ENCODE measurements around the gene OXLD1. TPM values are rescaled to one million over a fixed set of nuclear protein-coding genes. Genes with fewer than 3 reads are reported as not detected.
A peak's percentile ranks its signal among the peaks of the same experiment; 100 is the strongest.

OXLD1 gene
- total and polyA plus RNA-seq, 10 of the 15 experiments (the other 5 are each of a cell fraction or from before 2014, with no cell fraction given): 4.6 to 89.5 (median 39.8) TPM

DNA sequence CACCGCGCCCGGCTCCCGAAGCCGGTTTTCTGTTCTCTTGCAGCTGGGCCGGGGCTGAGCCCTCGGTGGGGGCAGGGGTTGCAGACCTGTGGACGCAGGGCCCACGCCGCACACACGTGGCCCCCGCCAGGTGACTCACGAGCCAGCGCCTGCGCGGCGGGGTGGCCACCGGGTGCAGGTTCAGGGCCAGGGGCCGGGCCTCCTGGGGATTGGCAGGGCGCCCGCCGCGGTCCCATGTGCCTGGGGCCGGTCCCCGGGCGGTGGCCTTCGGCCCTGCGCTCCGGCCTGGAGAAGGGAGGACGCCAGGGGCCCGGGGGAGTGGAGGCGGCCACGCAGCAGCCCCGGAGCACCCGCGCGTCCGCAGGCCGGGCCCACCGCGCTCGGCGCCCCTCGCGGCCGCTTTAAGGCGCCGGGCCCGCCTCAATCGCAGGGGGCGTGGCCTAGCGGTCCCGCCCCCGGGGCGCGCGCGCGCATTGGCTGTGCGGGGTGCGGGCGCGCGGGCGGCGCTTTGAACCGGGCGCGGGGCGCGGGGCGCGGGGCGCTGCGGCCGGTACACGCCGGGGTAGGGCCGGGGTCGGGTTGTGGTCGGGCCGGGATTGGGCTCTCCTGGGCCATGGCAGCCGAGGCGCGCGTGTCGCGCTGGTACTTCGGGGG is 45.5 kb upstream of the OXLD1 start, which contains the start of gene SLC25A10 (continued):
- TF ChIP-seq, protein P1, sequence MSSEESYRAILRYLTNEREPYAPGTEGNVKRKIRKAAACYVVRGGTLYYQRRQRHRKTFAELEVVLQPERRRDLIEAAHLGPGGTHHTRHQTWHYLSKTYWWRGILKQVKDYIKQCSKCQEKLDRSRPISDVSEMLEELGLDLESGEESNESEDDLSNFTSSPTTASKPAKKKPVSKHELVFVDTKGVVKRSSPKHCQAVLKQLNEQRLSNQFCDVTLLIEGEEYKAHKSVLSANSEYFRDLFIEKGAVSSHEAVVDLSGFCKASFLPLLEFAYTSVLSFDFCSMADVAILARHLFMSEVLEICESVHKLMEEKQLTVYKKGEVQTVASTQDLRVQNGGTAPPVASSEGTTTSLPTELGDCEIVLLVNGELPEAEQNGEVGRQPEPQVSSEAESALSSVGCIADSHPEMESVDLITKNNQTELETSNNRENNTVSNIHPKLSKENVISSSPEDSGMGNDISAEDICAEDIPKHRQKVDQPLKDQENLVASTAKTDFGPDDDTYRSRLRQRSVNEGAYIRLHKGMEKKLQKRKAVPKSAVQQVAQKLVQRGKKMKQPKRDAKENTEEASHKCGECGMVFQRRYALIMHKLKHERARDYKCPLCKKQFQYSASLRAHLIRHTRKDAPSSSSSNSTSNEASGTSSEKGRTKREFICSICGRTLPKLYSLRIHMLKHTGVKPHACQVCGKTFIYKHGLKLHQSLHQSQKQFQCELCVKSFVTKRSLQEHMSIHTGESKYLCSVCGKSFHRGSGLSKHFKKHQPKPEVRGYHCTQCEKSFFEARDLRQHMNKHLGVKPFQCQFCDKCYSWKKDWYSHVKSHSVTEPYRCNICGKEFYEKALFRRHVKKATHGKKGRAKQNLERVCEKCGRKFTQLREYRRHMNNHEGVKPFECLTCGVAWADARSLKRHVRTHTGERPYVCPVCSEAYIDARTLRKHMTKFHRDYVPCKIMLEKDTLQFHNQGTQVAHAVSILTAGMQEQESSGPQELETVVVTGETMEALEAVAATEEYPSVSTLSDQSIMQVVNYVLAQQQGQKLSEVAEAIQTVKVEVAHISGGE (CRISPR knock-in tag; IDR thresholded peaks at IDR 0.05): no peak
- TF ChIP-seq BACH1 (IDR thresholded peaks at IDR 0.05; ENCODE audit: borderline replicate concordance): peak; percentile 80
- TF ChIP-seq, protein P2, sequence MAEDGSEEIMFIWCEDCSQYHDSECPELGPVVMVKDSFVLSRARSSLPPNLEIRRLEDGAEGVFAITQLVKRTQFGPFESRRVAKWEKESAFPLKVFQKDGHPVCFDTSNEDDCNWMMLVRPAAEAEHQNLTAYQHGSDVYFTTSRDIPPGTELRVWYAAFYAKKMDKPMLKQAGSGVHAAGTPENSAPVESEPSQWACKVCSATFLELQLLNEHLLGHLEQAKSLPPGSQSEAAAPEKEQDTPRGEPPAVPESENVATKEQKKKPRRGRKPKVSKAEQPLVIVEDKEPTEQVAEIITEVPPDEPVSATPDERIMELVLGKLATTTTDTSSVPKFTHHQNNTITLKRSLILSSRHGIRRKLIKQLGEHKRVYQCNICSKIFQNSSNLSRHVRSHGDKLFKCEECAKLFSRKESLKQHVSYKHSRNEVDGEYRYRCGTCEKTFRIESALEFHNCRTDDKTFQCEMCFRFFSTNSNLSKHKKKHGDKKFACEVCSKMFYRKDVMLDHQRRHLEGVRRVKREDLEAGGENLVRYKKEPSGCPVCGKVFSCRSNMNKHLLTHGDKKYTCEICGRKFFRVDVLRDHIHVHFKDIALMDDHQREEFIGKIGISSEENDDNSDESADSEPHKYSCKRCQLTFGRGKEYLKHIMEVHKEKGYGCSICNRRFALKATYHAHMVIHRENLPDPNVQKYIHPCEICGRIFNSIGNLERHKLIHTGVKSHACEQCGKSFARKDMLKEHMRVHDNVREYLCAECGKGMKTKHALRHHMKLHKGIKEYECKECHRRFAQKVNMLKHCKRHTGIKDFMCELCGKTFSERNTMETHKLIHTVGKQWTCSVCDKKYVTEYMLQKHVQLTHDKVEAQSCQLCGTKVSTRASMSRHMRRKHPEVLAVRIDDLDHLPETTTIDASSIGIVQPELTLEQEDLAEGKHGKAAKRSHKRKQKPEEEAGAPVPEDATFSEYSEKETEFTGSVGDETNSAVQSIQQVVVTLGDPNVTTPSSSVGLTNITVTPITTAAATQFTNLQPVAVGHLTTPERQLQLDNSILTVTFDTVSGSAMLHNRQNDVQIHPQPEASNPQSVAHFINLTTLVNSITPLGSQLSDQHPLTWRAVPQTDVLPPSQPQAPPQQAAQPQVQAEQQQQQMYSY (CRISPR knock-in tag; IDR thresholded peaks at IDR 0.05): no peak
- 0 out of 2 replicates have a peak, but pooled peaks have one; percentile 10 for TF ChIP-seq TAF1 (IDR thresholded peaks at IDR 0.05; ENCODE audit: borderline replicate concordance, low read depth, low read length)
- peak; percentile 46; the same call in 1 of the 2 replicates for TF ChIP-seq CHD1 (IDR thresholded peaks at IDR 0.05; ENCODE audit: low read depth, low read length)
- no peak for TF ChIP-seq ESRRA (IDR thresholded peaks at IDR 0.05; ENCODE audit: low read length)
- TF ChIP-seq, protein P3, sequence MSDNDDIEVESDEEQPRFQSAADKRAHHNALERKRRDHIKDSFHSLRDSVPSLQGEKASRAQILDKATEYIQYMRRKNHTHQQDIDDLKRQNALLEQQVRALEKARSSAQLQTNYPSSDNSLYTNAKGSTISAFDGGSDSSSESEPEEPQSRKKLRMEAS (IDR thresholded peaks at IDR 0.05; ENCODE audit: low read depth, low read length): peak; percentile 93
- TF ChIP-seq ATF7 (IDR thresholded peaks at IDR 0.05; ENCODE audit: low read depth): no peak
- TF ChIP-seq MEF2B (IDR thresholded peaks at IDR 0.05; ENCODE audit: partially characterized antibody, poor library complexity, severe bottlenecking): peak; percentile 85
- no peak for TF ChIP-seq NR2C1 (IDR thresholded peaks at IDR 0.05)
- no peak for TF ChIP-seq FOS (IDR thresholded peaks at IDR 0.05; ENCODE audit: borderline replicate concordance, extremely low read depth, insufficient read length)
- TF ChIP-seq BHLHE40 (IDR thresholded peaks at IDR 0.05; ENCODE audit: borderline replicate concordance in 1 of 2, low read depth in 2 of 2, low read length in 1 of 2): peak; percentile 84 to 96; a peak in 3 of 4 replicates
- TF ChIP-seq, protein P4, sequence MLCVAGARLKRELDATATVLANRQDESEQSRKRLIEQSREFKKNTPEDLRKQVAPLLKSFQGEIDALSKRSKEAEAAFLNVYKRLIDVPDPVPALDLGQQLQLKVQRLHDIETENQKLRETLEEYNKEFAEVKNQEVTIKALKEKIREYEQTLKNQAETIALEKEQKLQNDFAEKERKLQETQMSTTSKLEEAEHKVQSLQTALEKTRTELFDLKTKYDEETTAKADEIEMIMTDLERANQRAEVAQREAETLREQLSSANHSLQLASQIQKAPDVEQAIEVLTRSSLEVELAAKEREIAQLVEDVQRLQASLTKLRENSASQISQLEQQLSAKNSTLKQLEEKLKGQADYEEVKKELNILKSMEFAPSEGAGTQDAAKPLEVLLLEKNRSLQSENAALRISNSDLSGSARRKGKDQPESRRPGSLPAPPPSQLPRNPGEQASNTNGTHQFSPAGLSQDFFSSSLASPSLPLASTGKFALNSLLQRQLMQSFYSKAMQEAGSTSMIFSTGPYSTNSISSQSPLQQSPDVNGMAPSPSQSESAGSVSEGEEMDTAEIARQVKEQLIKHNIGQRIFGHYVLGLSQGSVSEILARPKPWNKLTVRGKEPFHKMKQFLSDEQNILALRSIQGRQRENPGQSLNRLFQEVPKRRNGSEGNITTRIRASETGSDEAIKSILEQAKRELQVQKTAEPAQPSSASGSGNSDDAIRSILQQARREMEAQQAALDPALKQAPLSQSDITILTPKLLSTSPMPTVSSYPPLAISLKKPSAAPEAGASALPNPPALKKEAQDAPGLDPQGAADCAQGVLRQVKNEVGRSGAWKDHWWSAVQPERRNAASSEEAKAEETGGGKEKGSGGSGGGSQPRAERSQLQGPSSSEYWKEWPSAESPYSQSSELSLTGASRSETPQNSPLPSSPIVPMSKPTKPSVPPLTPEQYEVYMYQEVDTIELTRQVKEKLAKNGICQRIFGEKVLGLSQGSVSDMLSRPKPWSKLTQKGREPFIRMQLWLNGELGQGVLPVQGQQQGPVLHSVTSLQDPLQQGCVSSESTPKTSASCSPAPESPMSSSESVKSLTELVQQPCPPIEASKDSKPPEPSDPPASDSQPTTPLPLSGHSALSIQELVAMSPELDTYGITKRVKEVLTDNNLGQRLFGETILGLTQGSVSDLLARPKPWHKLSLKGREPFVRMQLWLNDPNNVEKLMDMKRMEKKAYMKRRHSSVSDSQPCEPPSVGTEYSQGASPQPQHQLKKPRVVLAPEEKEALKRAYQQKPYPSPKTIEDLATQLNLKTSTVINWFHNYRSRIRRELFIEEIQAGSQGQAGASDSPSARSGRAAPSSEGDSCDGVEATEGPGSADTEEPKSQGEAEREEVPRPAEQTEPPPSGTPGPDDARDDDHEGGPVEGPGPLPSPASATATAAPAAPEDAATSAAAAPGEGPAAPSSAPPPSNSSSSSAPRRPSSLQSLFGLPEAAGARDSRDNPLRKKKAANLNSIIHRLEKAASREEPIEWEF (IDR thresholded peaks at IDR 0.05; ENCODE audit: insufficient replicate concordance, low read depth, low read length): no peak
- TF ChIP-seq RCOR1 (conservative IDR thresholded peaks at IDR 0.05; ENCODE audit: low read depth, low read length): no peak
- TF ChIP-seq, protein P5, sequence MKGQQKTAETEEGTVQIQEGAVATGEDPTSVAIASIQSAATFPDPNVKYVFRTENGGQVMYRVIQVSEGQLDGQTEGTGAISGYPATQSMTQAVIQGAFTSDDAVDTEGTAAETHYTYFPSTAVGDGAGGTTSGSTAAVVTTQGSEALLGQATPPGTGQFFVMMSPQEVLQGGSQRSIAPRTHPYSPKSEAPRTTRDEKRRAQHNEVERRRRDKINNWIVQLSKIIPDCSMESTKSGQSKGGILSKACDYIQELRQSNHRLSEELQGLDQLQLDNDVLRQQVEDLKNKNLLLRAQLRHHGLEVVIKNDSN (IDR thresholded peaks at IDR 0.05; ENCODE audit: borderline replicate concordance, extremely low read length, insufficient read depth, low read depth, low read length): peak; percentile 83

Measured in GM12878 (cell line).